Endothelial cell (in vitro differentiated cells): ENCODE results near the gene TCERG1L. TPM values are rescaled to one million over a fixed set of nuclear protein-coding genes. Genes with fewer than 3 reads are reported as not detected.

Experiments used
- DNase-seq: peaks from one replicate; pipeline ENCODE4 v3.0.0; 2021; ENCODE audit warnings: low spot score
- H3K27ac Mint-ChIP-seq: one replicate; pipeline ENCODE4 v1.8.0; 2021; ENCODE audit warnings: mixed read lengths, inconsistent platforms; ENCODE audit not compliant: unreplicated experiment
- H3K27me3 Mint-ChIP-seq: one replicate; pipeline ENCODE4 v1.8.0; 2021; ENCODE audit warnings: mild to moderate bottlenecking, moderate library complexity, mixed read lengths, inconsistent platforms; ENCODE audit not compliant: unreplicated experiment
- H3K36me3 Mint-ChIP-seq: one replicate; pipeline ENCODE4 v1.8.0; 2021; ENCODE audit warnings: mild to moderate bottlenecking, low read depth, mixed read lengths, inconsistent platforms; ENCODE audit not compliant: unreplicated experiment
- H3K4me1 Mint-ChIP-seq: one replicate; pipeline ENCODE4 v1.8.0; 2021; ENCODE audit warnings: mild to moderate bottlenecking, mixed read lengths, inconsistent platforms; ENCODE audit not compliant: unreplicated experiment
- H3K4me3 Mint-ChIP-seq: one replicate; pipeline ENCODE4 v1.8.0; 2021; ENCODE audit warnings: mild to moderate bottlenecking, mixed read lengths, inconsistent platforms; ENCODE audit not compliant: unreplicated experiment
- H3K9me3 Mint-ChIP-seq: one replicate; pipeline ENCODE4 v1.8.0; 2021; ENCODE audit warnings: mixed read lengths, inconsistent platforms; ENCODE audit not compliant: unreplicated experiment
- CTCF ChIP-seq: fragments of 200-600 bp; sonication (generic); IDR thresholded peaks from one replicate; pipeline ENCODE4 v1.5.0; 2021; ENCODE audit warnings: antibody characterized with exemption; ENCODE audit not compliant: unreplicated experiment
- total RNA-seq: library from RNA; stranded (reverse); fragmentation: NEBNext Ultra II Directional; extraction: Animal tissue kit (Norgen Biotek cat#: 25700); gene quantifications from one replicate; pipeline ENCODE4 v1.2.1, GENCODE V29; 2021; ENCODE audit not compliant: unreplicated experiment

TCERG1L gene
- total RNA-seq, 1 donor from 2014 or later, result not detected

- Mint-ChIP-seq H3K36me3 (peaks cover 32% of the 10 kb centered on the region), H3K27ac (no peak overlapping the region), H3K4me3 (peak overlapping the region; percentile 37), H3K27me3 (peaks cover 22% of the 10 kb centered on the region), H3K4me1 (no peaks in the 10 kb centered on the region), H3K9me3 (peaks cover 41% of the 10 kb centered on the region)
- DNase-seq, result no peak
- TF ChIP-seq CTCF, result no peak
Measured at GRCh38 chr10:131269776-131270460, 41.6 kb downstream of the TCERG1L start.

- H3K9me3 Mint-ChIP-seq, result peaks cover 46% of the 10 kb centered on the region
- no peak overlapping the region for H3K27ac Mint-ChIP-seq
- no peak for TF ChIP-seq CTCF
- peaks cover 21% of the 10 kb centered on the region for H3K27me3 Mint-ChIP-seq
- no peak for DNase-seq
- H3K36me3 Mint-ChIP-seq, result peaks cover 32% of the 10 kb centered on the region
- H3K4me3 Mint-ChIP-seq, result no peak overlapping the region
- H3K4me1 Mint-ChIP-seq, result no peaks in the 10 kb centered on the region
Measured at GRCh38 chr10:131267814-131268095, 43.8 kb downstream of the TCERG1L start.

- Mint-ChIP-seq H3K27me3 (peaks cover 17% of the 10 kb centered on the region), H3K4me1 (no peaks in the 10 kb centered on the region), H3K36me3 (peaks cover 32% of the 10 kb centered on the region), H3K27ac (no peak overlapping the region), H3K4me3 (no peak overlapping the region), H3K9me3 (peaks cover 46% of the 10 kb centered on the region)
- TF ChIP-seq CTCF, result no peak
- DNase-seq, result no peak
Measured at GRCh38 chr10:131266936-131267813, 44.3 kb downstream of the TCERG1L start.

GRCh38 chr10:131264110-131264788 is 47.3 kb downstream of the TCERG1L start:
- Mint-ChIP-seq H3K9me3 (peaks cover 40% of the 10 kb centered on the region), H3K36me3 (peaks cover 31% of the 10 kb centered on the region), H3K27me3 (peaks cover 11% of the 10 kb centered on the region), H3K4me3 (no peak overlapping the region), H3K4me1 (no peaks in the 10 kb centered on the region), H3K27ac (no peak overlapping the region)
- no peak for TF ChIP-seq CTCF
- DNase-seq, result no peak
